Astrocyte of the hippocampus (primary cell): ENCODE results near the gene SREBF1.

Source experiments
- DNase-seq: peaks from one replicate; pipeline ENCODE4 v3.0.0; 2011; ENCODE audit warnings: low read depth, low spot score

SREBF1 gene

GRCh38 chr17:17824783-17825614, 11.8 kb downstream of the SREBF1 start:
- DNase-seq, result no peak

- DNase-seq, result peak; percentile 40
Measured at GRCh38 chr17:17824119-17824782, 12.5 kb downstream of the SREBF1 start.

GRCh38 chr17:17823433-17824118, 13.2 kb downstream of the SREBF1 start:
- DNase-seq, result peak; percentile 92

DNA sequence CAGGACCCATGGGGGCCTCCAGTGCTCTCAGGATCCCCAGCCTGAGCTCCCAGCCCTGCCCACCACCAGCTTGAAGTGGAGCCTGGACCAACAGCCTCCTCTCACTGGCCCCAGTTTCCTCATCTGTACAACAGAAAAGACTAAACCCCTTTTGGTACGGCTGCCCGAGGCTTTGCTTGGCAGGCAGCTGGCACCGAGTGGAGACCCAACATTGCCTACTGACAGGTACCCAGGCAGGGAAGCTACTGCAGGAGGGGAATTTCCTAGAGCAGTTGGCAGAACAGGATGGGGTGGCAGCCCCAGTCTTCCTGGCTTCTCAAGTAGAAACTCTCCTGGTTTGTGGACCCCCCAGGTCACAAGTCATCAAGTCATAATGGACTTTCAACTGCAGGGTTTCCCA, 14.2 kb downstream of the SREBF1 start:
- DNase-seq, result no peak

DNA sequence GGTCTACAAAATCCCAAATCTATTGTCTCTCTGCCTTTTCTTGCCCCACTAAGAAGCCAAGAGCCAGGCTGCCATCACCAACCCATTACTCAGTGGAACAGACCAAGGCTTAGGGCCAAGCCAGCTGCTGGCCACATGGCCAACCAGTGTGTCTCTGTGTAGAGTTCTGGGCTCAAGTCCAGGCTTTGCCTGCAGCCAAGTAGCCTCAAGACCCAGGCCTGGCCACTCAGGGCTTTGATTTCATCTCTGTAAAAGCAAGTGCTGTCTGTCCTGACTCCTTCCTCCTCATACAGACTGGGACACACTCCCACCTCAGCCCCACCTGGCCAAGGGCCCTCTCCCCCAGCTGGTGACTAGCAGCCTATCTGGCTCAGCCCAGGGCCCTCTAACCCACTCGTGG, 14.6 kb downstream of the SREBF1 start:
- DNase-seq, result peak; percentile 72

DNA sequence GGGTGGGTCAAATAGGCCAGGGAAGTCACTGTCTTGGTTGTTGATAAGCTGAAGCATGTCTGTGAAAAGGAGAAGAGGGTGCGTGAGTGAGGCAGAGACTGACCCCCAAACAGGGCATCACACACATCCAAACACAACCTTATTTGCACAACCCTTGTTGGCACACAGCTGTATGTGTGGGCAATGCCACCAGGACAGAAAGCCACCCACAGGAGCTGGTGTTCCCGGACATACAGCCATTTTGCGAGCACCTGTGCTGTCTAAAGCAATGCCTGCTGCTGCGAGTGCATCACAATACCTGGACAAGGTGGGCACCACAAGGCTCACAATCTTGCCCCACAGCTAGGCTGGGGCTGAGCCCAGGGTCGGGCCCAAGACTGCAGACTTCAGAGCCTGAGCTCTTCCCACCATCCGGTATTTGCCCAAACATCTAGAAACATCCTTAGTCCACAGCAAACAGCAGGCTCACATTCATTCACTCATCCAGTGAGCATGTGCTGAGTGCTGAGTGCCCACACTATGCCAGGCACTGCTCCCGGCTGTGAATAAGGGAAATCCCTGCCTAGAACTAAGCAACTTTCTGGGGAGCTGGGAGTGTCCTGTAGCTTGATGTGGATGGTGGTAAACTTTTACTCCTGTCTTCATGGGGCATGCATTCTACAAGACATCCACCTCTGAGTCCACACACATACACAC, 16.2 kb downstream of the SREBF1 start:
- DNase-seq, result no peak

DNA sequence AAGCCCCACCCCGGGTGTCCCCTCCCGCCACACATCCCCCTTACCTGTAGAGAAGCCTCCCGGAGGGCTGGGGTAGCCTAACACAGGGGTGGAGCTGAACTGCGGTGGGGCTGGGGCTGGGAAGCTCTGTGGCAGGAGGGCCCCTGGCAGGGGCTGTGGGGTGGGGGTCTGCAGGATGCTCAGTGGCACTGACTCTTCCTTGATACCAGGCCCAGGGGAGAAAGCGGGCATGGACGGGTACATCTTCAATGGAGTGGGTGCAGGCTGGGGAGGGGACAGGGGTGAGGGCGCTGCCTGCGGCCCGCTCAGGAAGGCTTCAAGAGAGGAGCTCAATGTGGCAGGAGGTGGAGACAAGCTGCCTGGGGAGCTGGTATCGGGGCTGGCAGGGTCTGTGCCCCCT, 16.7 kb downstream of the SREBF1 start:
- no peak for DNase-seq

- DNase-seq, result peak; percentile 94
Measured at GRCh38 chr17:17819561-17819995, 17.2 kb downstream of the SREBF1 start.

- DNase-seq, result no peak
Measured at GRCh38 chr17:17819111-17819510, 17.7 kb downstream of the SREBF1 start.

DNA sequence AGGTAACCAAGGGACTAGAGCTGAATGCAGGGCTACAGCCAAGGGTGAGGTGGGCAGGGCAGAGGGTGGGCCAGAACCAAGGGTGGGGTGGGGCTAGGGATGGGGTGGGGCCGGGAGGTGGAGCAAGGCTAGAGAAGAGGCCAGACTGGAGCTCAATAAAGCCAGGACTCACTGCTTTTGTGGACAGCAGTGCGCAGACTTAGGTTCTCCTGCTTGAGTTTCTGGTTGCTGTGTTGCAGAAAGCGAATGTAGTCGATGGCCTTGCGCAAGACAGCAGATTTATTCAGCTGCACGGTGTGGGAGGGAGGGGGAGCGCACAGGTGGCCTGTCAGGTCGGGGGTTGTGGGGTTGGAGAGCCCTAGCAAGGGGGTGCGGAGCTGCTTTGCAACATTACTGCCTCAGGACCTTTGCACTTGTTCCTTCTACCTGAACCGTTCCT, 18.7 kb downstream of the SREBF1 start:
- peak; percentile 61 for DNase-seq

- DNase-seq, result no peak
Measured at GRCh38 chr17:17817552-17817947, 19.2 kb downstream of the SREBF1 start.

- DNase-seq, result no peak
Measured at GRCh38 chr17:17816831-17817551, 19.8 kb downstream of the SREBF1 start.

GRCh38 chr17:17816240-17816814, 20.5 kb downstream of the SREBF1 start:
- no peak for DNase-seq

DNA sequence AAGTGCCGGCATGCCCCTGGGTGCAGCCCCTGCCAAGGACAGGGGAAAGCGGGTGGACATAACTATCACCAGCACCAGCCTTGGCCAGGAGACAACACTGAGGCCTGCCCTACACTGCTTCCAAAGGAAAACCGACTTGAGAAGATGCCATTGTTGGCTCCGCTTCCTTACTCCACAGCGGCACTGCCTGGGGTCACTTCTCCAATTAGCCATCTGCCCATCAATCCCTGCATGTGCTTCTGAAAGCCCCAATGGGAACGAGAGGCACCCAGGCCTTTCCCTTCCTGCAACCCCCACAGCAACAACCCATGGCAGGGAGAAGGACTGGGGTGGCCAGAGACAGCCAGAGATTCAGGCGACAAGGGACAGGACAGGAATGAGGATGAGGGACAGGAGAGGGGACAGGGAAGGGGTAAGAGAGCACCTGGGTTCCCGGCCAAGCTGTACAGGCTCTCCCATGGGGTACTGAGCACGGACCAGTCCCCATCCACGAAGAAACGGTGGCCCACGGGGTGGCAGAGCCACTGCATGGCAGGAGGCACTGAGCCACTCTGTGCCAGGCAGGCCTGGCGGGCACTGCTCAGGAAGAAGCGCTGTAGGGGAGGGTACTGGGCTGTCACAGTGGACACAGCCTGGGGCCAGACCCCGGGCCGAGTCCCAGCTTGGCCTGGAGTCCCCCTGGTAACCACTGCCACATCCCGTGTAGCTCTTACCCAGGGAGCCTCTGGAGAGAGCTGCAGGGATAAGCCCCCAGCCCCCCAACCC, 21.2 kb downstream of the SREBF1 start:
- DNase-seq, result no peak

- DNase-seq, result no peak
Measured at GRCh38 chr17:17815062-17815406, 21.8 kb downstream of the SREBF1 start.

GRCh38 chr17:17814162-17815061, 22.4 kb downstream of the SREBF1 start:
- DNase-seq, result no peak

DNA sequence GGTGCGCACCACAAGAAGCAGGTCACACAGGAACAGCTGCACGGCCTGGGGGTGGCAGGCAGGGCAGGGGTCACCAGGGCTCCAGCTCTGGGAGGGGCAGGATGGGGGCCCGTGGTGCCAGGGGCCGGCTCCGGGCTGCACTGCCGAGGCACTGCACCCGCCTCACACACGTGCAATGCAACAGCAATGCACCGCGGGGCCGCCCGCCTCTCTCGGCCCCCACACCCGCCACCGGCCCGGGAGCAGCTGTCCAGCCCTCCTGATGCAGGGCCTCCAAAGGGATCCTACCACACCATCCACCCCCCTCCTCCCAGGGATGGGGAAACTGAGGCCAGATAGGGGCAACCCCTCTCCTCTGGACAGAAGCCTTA, 23.1 kb downstream of the SREBF1 start:
- DNase-seq, result no peak

DNA sequence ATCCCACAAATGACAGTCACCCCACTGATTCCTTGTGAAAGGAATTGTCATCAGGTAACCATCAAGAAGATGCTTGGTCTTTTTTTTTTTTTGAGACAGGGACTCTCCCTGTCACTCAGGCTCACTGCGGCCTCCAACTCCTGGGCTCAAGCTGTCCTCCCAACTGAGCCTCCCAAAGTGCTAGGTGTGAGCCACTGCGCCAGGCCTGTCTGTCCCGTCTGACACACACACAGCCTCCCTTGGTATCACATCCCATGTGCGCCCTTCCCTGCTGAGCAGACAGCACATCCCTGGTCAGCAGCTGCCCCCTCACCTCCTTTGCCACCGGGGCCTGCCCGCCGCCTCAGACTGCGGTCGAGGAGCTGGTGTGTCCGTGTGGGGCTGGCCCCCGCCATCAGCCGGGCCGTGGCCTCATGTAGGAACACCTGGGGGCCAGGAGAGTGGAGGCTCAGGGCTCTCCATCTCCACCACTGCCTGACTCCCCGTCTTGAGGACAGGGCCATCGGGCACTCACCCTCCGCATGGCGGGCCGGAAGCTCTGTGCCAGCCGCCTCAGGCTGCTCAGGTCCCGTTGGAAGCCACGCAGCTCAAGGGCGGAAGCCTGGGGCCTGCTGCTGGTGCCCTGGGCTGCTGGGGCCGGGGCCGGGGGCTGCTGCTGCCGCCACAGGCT, 23.6 kb downstream of the SREBF1 start:
- no peak for DNase-seq
